ENCODE measurements around the gene EHMT1.

The EHMT1 gene

DNA sequence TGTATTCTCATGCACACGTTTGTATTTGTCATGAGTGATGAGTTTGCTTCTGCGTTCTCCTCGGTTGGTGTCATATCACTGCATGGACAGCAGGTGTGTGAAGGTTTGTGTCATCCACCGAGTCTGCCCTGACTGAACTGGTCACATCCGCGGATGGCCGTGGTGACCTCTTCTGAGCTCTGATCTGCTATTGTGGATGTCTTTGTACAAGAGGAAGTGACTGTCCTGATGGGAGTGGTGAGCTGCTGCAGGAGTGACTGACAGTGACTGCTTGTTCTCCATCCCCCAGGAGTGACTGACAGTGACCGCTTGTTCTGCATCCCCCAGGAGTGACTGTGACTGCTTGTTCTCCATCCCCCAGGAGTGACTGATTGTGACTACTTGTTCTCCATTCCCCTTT is 69.9 kb downstream of the EHMT1 start:
- TF ChIP-seq, protein P1, sequence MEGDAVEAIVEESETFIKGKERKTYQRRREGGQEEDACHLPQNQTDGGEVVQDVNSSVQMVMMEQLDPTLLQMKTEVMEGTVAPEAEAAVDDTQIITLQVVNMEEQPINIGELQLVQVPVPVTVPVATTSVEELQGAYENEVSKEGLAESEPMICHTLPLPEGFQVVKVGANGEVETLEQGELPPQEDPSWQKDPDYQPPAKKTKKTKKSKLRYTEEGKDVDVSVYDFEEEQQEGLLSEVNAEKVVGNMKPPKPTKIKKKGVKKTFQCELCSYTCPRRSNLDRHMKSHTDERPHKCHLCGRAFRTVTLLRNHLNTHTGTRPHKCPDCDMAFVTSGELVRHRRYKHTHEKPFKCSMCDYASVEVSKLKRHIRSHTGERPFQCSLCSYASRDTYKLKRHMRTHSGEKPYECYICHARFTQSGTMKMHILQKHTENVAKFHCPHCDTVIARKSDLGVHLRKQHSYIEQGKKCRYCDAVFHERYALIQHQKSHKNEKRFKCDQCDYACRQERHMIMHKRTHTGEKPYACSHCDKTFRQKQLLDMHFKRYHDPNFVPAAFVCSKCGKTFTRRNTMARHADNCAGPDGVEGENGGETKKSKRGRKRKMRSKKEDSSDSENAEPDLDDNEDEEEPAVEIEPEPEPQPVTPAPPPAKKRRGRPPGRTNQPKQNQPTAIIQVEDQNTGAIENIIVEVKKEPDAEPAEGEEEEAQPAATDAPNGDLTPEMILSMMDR (conservative IDR thresholded peaks at IDR 0.05; ENCODE audit: low read length): no peak
- no peak for DNase-seq (ENCODE audit: low read depth)
- no peak overlapping the region for H3K4me3 ChIP-seq (ENCODE audit: low read length)

DNA sequence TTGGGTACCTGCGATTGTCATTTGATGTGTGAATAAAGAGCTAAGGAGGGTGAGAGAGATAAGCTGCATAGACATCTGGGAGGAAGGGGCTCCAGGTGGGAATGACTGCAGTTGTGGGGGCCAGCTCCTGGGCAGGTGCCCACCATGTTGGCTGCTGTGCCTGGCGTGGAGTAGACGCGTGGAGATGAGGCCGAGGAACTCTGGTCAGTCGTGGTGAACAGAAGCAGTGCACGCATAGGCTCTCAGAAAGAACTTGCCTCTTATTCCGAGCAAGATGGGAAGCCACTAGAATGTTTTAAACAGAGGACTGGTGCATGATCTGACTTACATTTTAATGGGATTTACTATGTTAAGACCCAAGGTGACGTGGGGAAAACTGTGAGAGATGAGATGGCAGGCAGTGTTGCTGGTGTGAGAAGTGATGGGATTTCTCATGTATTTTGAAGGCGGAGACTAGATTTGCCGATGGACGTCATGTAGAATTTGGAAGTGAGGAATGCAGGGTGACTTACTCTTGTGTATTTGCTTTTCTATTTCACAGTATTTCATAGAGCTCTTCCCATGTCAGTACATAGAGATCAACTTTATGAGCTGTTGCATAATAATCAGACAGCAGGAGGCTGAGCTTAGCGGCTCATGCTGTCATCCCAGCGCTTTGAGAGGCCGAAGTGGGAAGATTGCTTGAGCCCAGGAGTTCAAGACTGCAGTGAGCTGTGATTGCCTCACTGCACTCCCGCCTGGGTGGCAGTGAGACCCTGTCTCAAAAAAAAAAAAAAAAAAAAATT is 71.1 kb downstream of the EHMT1 start:
- peak; percentile 70 for DNase-seq (ENCODE audit: low read depth)

DNA sequence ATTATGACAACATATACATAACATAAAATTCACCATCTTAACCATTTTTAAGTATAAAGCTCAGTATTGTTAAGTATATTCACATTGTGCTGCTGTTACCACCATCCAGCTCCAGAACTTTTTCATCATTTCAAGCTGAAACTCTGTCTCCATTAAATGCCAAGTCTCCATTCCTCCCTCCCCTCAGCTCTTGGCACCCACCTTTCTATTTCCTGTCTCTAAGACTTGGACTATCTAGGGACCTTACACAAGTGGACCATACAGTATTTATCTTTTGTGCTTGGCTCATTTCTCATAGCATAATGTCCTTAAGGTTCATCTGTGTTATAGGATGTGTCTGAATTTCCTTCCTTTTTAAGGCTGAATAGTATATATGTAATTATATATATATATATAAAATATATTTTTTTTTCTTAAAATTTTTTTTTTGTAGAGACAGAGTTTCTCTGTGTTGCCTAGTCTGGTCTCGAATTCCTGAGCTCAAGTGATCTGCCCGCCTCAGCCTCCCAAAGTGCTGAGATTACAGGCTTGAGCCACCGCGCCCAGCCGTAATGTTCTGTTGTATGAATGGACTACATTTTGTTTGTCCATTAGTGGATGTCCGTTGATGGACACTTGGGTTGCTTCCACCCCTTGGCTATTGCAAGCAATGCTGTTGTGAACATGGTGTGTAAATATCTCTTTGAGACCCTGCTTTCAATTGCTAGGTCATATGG is 72.3 kb downstream of the EHMT1 start:
- TF ChIP-seq, protein P1 (conservative IDR thresholded peaks at IDR 0.05; ENCODE audit: low read length): no peak
- no peak overlapping the region for H3K4me3 ChIP-seq (ENCODE audit: low read length)
- DNase-seq (ENCODE audit: low read depth): no peak

More for the DNA sequence above, 71.1 kb downstream of the EHMT1 start:
- TF ChIP-seq, protein P1 (conservative IDR thresholded peaks at IDR 0.05; ENCODE audit: low read length): no peak
- no peak overlapping the region for H3K4me3 ChIP-seq (ENCODE audit: low read length)

DNA sequence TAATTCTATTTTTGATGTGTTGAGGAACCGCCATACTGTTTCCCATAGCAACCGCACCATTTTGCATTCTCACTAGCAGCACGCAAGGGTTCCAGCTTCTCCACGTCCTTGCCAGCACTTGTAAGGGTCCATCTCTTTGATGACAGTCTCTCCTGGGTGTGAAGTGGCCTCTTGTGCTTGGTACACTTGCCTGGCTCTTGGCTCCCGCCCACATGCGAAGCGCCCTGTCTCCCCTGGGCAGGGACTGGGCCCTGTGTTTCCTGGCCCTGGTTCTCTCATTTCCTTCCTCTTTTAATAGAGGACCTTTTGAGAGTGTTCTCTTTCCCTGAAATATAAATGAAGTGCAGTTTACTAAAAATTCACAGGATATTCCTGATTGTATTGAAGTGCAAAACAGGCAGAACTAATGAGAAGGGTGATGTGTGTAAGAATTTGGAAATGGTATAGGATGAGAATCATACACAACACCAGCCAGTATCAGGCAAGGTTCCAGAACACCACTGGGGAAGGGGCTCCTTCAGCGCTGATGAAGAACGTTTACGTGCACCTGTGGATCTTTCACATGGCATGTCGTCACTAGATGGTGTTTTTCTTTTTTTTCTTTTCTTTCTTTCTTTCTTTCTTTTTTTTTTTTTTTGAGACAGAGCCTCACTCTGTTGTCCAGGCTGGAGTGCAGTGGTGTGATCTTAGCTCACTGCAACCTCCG is 73.0 kb downstream of the EHMT1 start:
- TF ChIP-seq, protein P1 (conservative IDR thresholded peaks at IDR 0.05; ENCODE audit: low read length): no peak
- H3K4me3 ChIP-seq (ENCODE audit: low read length): no peak overlapping the region
- no peak for DNase-seq (ENCODE audit: low read depth)

DNA sequence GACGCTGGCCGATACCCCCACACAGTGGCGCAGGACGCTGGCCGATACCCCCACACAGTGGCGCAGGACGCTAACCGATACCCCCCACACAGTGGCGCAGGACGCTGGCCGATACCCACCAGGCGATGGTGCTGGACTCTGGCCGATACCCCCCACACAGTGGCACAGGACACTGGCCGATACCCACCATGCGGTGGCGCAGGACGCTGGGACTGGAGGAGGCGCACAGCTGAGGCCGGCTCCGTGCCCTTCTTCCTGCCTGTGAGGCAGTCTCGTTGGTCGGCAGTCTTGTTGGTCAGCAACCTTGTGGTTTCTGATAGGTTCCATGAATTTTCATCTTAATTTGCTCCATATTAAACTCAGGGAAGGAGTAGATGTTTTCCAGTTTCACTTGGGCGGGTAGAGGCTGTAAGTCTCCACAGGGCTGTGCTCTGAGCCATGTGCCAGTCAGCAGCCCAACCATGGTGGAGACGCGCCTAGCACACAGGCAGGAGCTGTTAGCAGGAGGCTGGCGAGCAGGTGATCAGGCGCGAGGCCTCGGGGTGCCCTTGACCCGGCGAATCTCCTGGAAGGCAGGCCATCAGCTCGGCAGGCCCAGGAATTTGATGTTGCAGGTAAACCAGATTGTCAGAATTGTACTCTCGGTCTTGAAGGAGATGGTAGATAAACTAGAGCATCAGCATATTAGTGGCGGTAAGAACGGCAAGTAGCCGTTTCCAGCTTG is 75.6 kb downstream of the EHMT1 start:
- TF ChIP-seq, protein P1 (conservative IDR thresholded peaks at IDR 0.05; ENCODE audit: low read length): no peak
- H3K4me3 ChIP-seq (ENCODE audit: low read length): no peak overlapping the region
- no peak for DNase-seq (ENCODE audit: low read depth)

DNA sequence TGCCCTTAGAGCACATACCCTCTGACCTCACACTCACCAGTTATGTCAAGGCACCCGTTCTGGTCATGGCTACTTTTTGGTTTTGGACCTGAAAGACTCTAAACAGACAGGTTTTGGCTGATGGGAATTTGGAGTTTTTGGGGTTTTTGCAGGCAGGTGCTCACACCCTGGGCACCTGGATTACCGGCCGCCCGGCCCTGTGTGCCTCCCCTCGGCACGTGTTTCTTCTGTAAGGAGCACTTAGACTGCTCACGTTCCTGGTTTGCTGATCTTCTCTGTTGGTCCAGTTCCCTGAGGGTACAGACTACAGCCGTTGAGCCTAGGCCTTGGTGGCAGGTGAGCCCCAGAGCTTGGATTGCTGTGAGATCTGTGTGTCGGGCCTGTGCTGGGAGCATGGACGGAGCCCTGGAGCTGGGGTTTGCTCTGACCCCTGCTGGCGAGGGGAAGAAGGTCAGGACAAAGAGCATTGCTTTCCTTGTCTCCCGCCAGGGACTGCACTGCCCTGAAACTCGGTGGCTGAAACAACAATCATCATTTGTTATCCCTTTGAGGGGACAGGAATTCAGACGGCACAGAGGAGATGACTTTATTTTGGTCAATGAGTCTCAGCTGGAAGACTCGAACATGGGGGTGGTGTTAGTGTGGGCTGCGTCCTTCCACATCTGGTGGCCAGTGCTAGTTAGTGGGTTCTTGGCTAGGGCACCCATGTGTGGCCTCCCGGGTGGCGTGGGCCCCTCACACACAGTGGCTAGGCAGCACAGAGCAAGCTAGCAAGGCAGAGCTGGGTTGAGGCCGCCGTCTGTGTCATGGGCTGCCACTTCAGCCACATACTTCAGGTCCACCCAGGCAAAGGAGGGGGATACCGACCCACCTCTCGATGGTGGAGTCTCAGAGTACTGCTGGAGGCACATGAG is 76.4 kb downstream of the EHMT1 start:
- H3K4me3 ChIP-seq (ENCODE audit: low read length): no peak overlapping the region
- peak; percentile 44 for DNase-seq (ENCODE audit: low read depth)
- TF ChIP-seq, protein P1 (conservative IDR thresholded peaks at IDR 0.05; ENCODE audit: low read length): peak; percentile 67
